ENCODE data around the gene NRG3. TPM values are rescaled to one million over a fixed set of nuclear protein-coding genes. Genes with fewer than 3 reads are reported as not detected.

Gene NRG3
- total RNA-seq, 1 experiment from 2014 or later, result 0.66 TPM

GRCh38 chr10:82038587-82038986 is 163.6 kb downstream of the NRG3 start:
- no TSS peak for BruUV-seq (replicated peaks)
- Mint-ChIP-seq H3K9me3 (ENCODE audit: unreplicated experiment) (no peaks in the 10 kb centered on the region), H3K36me3 (ENCODE audit: insufficient read depth, unreplicated experiment) (no peaks in the 10 kb centered on the region), H3K4me3 (ENCODE audit: unreplicated experiment) (no peak overlapping the region), H3K27me3 (ENCODE audit: insufficient read depth, unreplicated experiment) (no peaks in the 10 kb centered on the region), H3K4me1 (ENCODE audit: low read depth, unreplicated experiment) (no peaks in the 10 kb centered on the region), H3K27ac (ENCODE audit: unreplicated experiment) (no peak overlapping the region)
- Histone ChIP-seq H3K4me3 (ENCODE audit: low read depth, low read length) (no peak overlapping the region), H3K36me3 (ENCODE audit: control insufficient read depth, insufficient read depth, low read length) (no peaks in the 10 kb centered on the region), H3K27me3 (replicated peaks; ENCODE audit: control insufficient read depth, insufficient read depth, low read length) (no peaks in the 10 kb centered on the region), H3K4me1 (no peaks in the 10 kb centered on the region), H3K9me3 (no peaks in the 10 kb centered on the region)
- intact Hi-C loops (cut with micrococcal nuclease; ENCODE audit: unreplicated experiment), result no loop called here
- POLR2A ChIA-PET, result no interaction called here
- no peak for DNase-seq
- TF ChIP-seq, protein P1, sequence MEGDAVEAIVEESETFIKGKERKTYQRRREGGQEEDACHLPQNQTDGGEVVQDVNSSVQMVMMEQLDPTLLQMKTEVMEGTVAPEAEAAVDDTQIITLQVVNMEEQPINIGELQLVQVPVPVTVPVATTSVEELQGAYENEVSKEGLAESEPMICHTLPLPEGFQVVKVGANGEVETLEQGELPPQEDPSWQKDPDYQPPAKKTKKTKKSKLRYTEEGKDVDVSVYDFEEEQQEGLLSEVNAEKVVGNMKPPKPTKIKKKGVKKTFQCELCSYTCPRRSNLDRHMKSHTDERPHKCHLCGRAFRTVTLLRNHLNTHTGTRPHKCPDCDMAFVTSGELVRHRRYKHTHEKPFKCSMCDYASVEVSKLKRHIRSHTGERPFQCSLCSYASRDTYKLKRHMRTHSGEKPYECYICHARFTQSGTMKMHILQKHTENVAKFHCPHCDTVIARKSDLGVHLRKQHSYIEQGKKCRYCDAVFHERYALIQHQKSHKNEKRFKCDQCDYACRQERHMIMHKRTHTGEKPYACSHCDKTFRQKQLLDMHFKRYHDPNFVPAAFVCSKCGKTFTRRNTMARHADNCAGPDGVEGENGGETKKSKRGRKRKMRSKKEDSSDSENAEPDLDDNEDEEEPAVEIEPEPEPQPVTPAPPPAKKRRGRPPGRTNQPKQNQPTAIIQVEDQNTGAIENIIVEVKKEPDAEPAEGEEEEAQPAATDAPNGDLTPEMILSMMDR (IDR thresholded peaks at IDR 0.05; ENCODE audit: insufficient read depth in 1 of 2, low read depth in 1 of 2, low read length in 1 of 2, severe bottlenecking in 1 of 2, unreplicated experiment in 1 of 2), result no peak
- CTCF ChIA-PET, result no interaction called here

DNA sequence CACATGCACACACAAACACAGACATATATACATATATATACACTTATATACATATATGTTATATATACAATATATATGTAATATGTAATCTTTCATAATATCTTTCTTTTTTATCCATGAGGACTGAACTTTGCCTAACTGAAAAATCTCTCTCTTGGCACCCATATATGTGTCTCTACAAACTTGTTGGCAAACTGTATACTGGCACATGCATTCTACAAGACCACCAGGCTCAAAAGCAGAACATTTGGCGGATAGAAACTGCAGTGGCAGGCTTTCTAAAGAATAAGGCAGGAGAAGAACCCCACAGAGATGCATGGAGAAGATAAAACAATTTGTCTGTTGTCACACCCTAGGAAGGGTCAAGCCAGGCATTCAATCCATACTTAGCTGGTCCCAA is 165.3 kb downstream of the NRG3 start:
- no TSS peak for BruUV-seq (replicated peaks)
- no peaks in the 10 kb centered on the region for H3K9me3 ChIP-seq
- no peaks in the 10 kb centered on the region for H3K36me3 ChIP-seq (ENCODE audit: control insufficient read depth, insufficient read depth, low read length)
- Mint-ChIP-seq H3K9me3 (ENCODE audit: unreplicated experiment) (no peaks in the 10 kb centered on the region), H3K4me3 (ENCODE audit: unreplicated experiment) (no peak overlapping the region), H3K27ac (ENCODE audit: unreplicated experiment) (no peak overlapping the region), H3K4me1 (ENCODE audit: low read depth, unreplicated experiment) (no peaks in the 10 kb centered on the region), H3K27me3 (ENCODE audit: insufficient read depth, unreplicated experiment) (no peaks in the 10 kb centered on the region), H3K36me3 (ENCODE audit: insufficient read depth, unreplicated experiment) (no peaks in the 10 kb centered on the region)
- no peaks in the 10 kb centered on the region for H3K27me3 ChIP-seq (replicated peaks; ENCODE audit: control insufficient read depth, insufficient read depth, low read length)
- ChIA-PET CTCF (no interaction called here), POLR2A (no interaction called here)
- intact Hi-C loops (cut with micrococcal nuclease; ENCODE audit: unreplicated experiment), result no loop called here
- H3K4me3 ChIP-seq (ENCODE audit: low read depth, low read length), result no peak overlapping the region
- DNase-seq, result no peak
- H3K4me1 ChIP-seq, result no peaks in the 10 kb centered on the region
- TF ChIP-seq, protein P1 (IDR thresholded peaks at IDR 0.05; ENCODE audit: insufficient read depth in 1 of 2, low read depth in 1 of 2, low read length in 1 of 2, severe bottlenecking in 1 of 2, unreplicated experiment in 1 of 2), result no peak

DNA sequence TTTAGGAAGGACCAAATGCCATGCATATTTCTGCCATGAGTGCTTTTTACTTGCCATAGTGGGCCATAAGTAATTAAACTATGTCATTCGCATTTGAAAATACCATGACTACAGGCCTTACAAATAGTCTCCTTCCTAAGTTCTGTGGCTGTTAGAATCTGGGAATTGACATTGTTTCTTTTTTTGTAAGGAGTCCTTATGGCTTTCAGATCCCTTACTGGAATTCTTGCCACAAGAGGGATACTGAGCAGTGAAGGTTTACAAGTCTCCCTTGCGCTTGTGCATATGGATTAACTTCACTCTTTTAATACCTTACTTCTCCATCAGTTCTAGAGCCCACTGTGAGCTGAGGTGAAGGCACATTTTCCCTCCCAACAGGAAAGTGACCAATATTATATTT is 166.0 kb downstream of the NRG3 start:
- Mint-ChIP-seq H3K36me3 (ENCODE audit: insufficient read depth, unreplicated experiment) (no peaks in the 10 kb centered on the region), H3K27me3 (ENCODE audit: insufficient read depth, unreplicated experiment) (no peaks in the 10 kb centered on the region), H3K9me3 (ENCODE audit: unreplicated experiment) (no peaks in the 10 kb centered on the region), H3K4me1 (ENCODE audit: low read depth, unreplicated experiment) (no peaks in the 10 kb centered on the region), H3K27ac (ENCODE audit: unreplicated experiment) (no peak overlapping the region), H3K4me3 (ENCODE audit: unreplicated experiment) (no peak overlapping the region)
- intact Hi-C loops (cut with micrococcal nuclease; ENCODE audit: unreplicated experiment), result no loop called here
- Histone ChIP-seq H3K36me3 (ENCODE audit: control insufficient read depth, insufficient read depth, low read length) (no peaks in the 10 kb centered on the region), H3K9me3 (no peaks in the 10 kb centered on the region), H3K4me3 (ENCODE audit: low read depth, low read length) (no peak overlapping the region), H3K27me3 (replicated peaks; ENCODE audit: control insufficient read depth, insufficient read depth, low read length) (no peaks in the 10 kb centered on the region), H3K4me1 (no peaks in the 10 kb centered on the region)
- BruUV-seq (replicated peaks), result no TSS peak
- ChIA-PET POLR2A (no interaction called here), CTCF (no interaction called here)
- TF ChIP-seq, protein P1 (IDR thresholded peaks at IDR 0.05; ENCODE audit: insufficient read depth in 1 of 2, low read depth in 1 of 2, low read length in 1 of 2, severe bottlenecking in 1 of 2, unreplicated experiment in 1 of 2), result no peak
- DNase-seq, result no peak

All from Caco-2 (cell line).